AG20443 (cell line): ENCODE results near the gene DPP4.
A peak's percentile ranks its signal among the peaks of the same experiment; 100 is the strongest.
"Not testable (repeated sequence)": the region's sequence is repeated elsewhere in the genome, so short reads cannot be mapped to it uniquely, and the experiment has no call there.

ENCODE experiments used
- DNase-seq: peaks from one replicate; pipeline ENCODE4 v3.0.0; 2012; ENCODE audit warnings: low spot score, mixed read lengths

The DPP4 gene

GRCh38 chr2:161955211-161955610 lies 118.8 kb downstream of the DPP4 start:
- no peak for DNase-seq

GRCh38 chr2:161954103-161954502 lies 119.9 kb downstream of the DPP4 start:
- no peak for DNase-seq

- not testable (repeated sequence) for DNase-seq
Observed at GRCh38 chr2:161953367-161953766, 120.6 kb downstream of the DPP4 start.

- no peak for DNase-seq
Observed at GRCh38 chr2:161952783-161953191, 121.2 kb downstream of the DPP4 start.

- DNase-seq: no peak
Observed at GRCh38 chr2:161947836-161948235, 126.2 kb downstream of the DPP4 start.

GRCh38 chr2:161947406-161947805 lies 126.6 kb downstream of the DPP4 start:
- no peak for DNase-seq

- DNase-seq: peak; percentile 16
Observed at GRCh38 chr2:161946489-161947107, 127.4 kb downstream of the DPP4 start.

GRCh38 chr2:161943011-161943410 lies 131.0 kb downstream of the DPP4 start:
- DNase-seq: no peak
